HG02678 (cell line): ENCODE measurements around the gene CSH2.

Experiments used
- ATAC-seq: cut with Tn5 transposase; IDR thresholded peaks from one replicate; pipeline ENCODE4 v1.9.1; 2021; ENCODE audit warnings: mild to moderate bottlenecking, moderate library complexity; ENCODE audit not compliant: unreplicated experiment

Gene CSH2

DNA sequence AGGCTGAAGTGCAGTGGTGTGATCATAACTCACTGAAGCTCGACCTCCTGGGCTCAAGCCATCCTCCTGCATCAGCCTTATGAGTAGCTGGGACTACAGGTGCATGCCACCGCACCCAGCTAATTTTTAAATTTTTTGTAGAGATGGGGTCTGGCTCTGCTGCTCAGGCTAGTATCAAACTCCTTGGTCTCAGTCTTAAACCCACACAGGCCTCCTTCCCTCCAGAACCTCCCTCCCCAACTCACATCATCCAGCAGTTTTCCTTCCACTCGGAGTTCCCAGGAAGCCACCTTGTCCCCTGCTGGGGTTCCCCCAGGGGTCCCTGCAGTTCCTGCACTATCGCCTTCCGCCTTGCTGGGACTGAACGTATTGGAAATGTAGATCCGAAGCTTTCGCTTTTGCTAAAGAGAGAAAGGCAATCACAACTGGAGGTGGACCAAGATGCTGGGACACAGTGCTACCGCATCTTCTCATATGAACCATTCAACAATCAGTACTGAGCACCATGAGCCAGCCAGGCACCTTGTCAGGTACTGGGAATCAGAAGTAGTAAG is 38.2 kb downstream of the CSH2 start:
- ATAC-seq, result no peak

GRCh38 chr17:63834431-63835166 is 38.9 kb downstream of the CSH2 start:
- ATAC-seq, result peak; percentile 64

GRCh38 chr17:63833741-63834373 is 39.6 kb downstream of the CSH2 start:
- no peak for ATAC-seq

GRCh38 chr17:63833026-63833740 is 40.3 kb downstream of the CSH2 start:
- no peak for ATAC-seq

- ATAC-seq, result no peak
Observed at GRCh38 chr17:63832455-63832854, 41.0 kb downstream of the CSH2 start.

- ATAC-seq, result no peak
Observed at GRCh38 chr17:63832014-63832413, 41.5 kb downstream of the CSH2 start.

DNA sequence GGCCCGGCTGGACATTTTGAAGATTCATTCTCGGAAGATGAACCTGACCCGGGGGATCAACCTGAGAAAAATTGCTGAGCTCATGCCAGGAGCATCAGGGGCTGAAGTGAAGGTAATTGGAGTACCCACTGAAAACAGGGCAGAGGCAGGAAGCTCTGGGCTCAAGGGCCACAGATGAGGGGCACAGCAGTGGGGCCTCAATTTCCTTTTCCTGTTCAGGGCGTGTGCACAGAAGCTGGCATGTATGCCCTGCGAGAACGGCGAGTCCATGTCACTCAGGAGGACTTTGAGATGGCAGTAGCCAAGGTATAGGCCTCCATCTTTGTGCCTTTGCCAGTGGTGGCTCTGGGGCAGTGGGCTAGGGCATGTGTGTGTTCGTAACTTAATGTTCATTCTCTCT is 42.0 kb downstream of the CSH2 start:
- no peak for ATAC-seq

GRCh38 chr17:63830904-63831491 is 42.5 kb downstream of the CSH2 start:
- no peak for ATAC-seq

DNA sequence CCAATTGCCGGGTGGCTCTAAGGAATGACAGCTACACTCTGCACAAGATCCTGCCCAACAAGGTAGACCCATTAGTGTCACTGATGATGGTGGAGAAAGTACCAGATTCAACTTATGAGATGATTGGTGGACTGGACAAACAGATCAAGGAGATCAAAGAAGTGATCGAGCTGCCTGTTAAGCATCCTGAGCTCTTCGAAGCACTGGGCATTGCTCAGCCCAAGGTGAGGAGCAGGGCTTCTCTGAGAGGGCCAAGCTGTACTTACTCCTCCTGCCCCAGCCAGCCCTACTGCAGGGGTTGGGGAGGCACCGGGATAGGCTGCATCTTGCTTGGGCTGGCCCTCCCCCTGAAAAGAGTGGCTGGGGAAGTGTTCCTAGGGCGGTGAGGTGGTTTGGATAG is 43.2 kb downstream of the CSH2 start:
- ATAC-seq, result no peak

GRCh38 chr17:63828936-63829335 is 44.5 kb downstream of the CSH2 start:
- ATAC-seq, result no peak

GRCh38 chr17:63827801-63828221 is 45.7 kb downstream of the CSH2 start:
- no peak for ATAC-seq

- ATAC-seq, result peak; percentile 85
Observed at GRCh38 chr17:63827002-63827800, 46.3 kb downstream of the CSH2 start, which contains the start of the genes FTSJ3 and PSMC5. FTSJ3 (minus strand) TSS chr17:63827663; CDS start chr17:63826902, 761 bp downstream. PSMC5 (plus strand) TSS chr17:63827431; CDS start chr17:63827491, 60 bp downstream.

DNA sequence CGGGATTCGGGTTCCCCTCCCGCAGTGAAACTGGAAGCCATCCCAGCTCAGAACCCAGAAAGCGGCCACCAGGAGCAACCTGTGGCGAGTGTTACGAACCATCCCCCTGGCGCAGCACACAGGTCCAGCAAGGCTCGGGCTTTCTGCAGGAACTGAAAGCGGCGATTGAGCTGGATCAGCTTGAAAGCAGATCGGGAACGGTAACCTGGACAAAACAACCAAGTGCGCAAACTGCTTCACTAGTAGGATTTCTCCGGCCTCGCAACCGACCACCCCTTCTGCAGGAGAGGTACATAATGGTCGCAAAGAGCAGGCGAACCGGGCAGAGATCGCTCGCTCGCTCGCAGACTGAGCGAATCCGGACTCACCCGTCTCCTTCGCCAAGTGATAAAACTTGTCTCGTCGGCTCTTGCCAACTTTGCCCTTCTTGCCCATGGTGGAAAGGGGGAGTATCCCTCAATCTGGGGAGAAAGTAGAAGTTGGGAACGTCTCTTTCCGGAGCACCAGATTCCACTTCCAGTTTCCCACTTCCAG is 46.9 kb downstream of the CSH2 start:
- peak; percentile 4 for ATAC-seq

DNA sequence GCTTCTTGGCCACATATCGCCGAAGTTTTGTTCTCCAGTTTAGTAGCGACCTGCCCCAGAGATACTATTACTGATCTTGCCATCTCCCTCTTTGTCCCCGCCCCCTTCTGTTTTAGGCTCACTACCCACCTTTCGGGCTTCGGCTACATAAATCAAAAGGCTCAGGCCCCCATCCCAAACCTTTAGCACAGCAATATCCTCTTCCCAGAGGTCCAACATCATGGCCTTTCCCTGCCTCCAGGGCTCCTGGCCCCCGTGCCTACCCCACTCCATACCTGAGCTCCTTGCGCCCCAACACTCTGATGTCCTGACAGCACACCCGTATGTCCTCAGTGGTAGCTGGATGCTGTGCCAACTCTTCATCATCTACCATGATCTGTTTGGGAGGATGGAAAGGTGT is 49.1 kb downstream of the CSH2 start:
- ATAC-seq, result no peak

DNA sequence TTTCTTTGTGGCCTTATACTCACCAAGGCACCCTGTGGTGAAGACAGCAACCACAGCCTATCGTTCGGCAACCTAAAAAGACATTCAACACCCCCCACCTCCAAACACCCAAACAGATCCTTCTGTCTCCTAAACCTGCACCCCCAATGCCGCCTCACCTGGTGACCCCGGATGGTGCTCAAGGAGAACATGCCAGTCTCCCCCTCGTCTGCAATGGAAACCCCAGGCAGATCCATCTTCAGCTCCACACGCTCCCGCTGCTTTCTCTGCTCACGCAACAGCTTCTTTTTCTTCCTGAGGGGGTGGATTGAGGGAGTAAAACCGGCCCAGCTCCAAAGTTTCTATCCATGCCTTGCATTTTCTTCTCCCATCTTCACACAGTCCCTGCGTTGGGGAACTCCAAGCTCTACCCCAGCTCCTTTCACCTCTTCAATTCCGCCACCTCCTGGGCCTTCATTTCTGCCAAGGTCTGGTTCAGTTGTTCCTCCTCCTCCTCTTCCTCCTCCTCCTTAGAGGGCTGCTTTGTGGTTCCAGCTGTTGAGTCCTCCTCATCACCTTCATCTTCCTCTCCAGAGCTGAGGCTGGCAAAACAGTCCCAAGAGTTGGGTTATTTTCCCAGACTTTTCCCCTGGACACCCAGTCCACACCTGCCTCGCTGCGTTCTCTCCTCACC is 49.7 kb downstream of the CSH2 start:
- no peak for ATAC-seq

- no peak for ATAC-seq
Observed at GRCh38 chr17:63822537-63822936, 50.9 kb downstream of the CSH2 start.
